ENCODE measurements around the gene GABPB1.

GABPB1 gene

DNA sequence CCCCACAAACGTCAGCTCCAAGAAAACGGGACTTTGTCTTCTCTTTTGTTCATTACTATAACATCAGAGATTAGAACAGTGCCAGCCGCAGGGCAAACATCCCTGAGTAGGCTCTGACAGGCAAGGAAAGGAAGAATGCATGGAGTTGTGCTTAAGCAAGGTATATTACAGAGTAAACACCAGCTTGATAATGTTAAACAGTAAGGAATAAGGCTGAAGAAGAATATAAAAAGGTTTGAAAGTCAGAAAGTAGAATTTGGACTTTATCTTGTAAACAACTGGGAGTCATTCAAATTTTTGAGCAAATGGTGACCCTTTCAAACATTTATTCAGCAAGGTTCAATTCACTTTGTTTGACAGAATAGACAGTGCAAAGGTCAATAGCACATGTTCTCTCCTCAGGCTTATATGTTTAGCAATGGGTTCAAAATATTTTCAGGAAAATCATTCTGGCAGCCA lies 11.0 kb downstream of the GABPB1 start:
- DNase-seq (ENCODE audit: low read depth): no peak

DNA sequence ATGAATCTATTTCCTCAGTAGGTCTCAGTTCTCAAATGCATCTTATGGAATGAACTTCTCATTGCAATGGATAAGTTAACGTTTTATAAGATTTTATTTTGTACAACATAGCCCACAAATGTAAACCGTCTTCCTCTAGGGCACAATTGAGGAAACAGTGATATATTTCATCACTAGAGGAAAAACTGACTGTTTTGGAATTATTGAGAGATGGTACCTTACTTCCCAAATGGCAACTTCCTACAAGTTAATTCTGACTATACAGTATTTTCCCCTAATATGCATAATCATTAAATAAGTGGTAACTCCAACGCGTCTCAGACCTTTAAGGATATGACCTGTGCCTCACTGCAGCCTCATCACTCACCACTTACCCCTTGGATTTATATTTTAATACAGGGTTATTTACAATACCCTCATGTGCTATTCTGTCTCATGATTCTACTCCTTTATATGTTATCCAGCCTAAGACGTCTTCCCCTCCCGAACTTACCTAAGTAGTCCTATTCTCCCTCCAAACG lies 13.3 kb downstream of the GABPB1 start:
- no peak for DNase-seq (ENCODE audit: low read depth)

DNA sequence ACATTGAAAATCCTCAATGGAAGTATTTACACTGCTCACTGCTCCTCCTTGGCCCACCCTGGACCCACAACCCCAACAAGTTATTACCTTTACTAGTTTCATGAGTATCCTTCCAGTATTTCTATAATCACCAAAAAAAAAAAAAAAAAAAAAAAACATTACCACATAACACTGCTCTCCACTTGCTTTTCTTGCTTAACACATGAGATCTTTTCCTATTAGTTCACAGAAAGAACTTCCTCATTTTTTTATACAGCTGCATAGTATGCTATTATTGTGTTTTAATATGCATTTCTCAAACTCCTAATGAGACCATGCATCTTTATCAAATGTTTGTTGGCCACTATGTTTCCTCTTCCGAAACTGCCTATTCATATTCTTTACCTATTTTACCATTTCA lies 14.6 kb downstream of the GABPB1 start:
- no peak for DNase-seq (ENCODE audit: low read depth)

DNA sequence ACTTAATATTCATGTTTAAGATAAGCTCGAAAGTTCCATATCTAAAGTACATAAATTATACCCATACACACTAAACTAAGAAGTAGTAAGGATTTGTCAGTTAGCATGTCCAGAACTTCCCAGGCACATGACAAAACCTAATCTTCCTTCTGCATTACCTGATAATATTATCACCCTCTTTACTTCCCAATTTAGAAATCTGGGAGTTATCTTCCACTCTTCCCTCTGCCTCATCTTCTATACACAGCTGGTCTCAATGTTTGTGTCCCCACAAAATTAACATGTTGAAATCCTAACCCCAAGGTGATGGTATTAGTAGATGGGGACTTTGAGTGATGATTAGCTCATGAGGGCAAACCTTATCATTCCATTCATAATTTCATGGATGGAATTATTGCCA lies 15.3 kb downstream of the GABPB1 start:
- DNase-seq (ENCODE audit: low read depth): no peak

DNA sequence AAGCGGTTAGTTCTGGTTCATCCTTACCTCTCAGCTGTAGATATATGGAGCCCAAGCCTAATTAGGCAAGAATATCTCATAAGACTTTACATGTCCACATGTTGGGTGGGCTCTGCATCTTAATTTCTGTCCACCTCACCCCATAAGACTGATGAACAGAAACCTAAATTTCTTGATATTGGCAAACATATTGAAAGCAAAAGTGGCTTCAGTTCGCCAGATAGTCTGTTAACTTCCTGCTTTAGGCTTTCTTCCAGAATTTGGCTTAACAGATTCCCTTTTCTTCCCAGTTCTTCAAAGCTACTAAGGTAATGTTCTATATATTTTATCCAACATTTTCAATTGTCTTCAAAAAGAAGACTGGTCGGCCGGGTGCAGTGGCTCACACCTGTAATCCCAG lies 19.7 kb downstream of the GABPB1 start:
- no peak for DNase-seq (ENCODE audit: low read depth)

DNA sequence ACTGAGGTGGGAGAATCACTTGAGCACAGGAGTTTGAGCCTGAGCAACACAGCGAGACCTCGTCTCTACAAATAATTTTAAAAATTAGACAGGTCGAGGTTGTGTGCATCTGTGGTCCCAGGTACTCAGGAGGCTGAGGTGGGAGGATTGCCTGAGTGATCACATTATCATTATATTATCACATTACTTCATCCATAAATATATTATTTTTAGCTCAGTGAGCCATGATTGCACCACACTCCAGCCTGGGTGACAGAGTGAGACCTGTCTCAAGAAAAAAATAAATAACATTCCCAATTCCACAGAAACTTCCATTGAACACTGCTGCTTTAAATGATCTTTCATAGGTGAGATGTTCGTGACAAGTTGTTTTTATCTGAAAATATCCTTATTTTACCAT lies 21.8 kb downstream of the GABPB1 start:
- DNase-seq (ENCODE audit: low read depth): no peak

DNA sequence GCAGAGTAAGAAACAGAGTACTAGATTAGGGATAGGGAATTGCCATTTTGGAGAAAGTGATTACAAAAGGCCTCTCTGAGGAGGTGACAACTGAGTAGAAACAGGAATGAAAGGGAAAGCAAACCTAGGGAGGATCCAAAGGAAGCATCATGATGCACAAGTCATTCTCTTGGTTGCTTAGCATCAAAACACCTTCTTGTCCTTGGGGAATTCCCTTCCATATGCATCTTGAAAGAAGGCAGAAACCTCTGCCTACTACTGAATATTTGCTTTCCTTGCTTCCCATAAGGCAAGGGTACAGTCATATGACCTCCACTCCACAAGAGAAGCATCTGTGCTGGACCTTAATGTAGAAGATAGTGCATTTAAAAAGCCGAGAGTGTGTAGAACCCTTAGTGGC lies 24.1 kb downstream of the GABPB1 start:
- DNase-seq (ENCODE audit: low read depth): no peak

DNA sequence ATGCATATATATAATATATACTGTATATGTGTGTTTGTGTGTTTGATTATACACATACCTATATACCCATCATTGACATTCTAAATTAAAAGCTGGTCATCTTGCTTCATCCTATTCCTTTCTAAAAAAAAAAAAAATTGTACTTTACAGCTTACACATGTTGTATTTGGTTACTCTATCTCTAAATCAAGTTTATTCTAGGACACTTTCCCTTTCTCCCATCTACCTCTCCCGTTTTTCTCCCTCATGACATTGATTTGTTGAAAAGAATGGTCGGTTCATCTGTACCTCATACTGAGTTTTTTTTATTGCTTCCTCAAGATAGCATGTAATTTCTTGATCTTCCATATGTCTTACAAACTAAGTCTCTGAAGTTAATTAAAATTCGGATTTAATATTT lies 26.9 kb downstream of the GABPB1 start:
- DNase-seq (ENCODE audit: low read depth): no peak

DNA sequence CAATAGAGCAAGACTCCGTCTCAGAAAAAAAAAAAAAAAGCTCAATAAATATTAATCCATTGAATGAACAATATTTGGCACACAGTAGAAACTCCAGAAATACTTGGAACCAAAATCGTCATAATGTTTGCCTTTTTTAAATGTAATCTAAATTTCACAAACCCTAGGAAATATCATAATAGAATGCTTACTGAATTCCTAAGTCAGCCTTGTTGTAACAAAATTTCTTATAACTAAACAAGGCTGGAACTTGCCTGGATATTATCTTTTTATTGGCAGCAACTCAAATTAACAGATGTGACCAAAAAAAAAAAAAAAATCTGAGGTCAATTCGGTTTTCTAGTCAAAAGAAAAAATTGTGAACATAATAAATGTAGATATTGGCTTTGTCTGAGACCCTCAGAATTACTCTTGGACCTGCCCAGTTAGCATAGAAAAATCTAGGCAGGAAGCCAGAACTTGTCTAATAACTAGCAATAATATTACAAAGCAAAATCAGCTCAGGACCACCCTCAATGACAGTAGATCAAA lies 33.3 kb downstream of the GABPB1 start:
- no peak for DNase-seq (ENCODE audit: low read depth)

DNA sequence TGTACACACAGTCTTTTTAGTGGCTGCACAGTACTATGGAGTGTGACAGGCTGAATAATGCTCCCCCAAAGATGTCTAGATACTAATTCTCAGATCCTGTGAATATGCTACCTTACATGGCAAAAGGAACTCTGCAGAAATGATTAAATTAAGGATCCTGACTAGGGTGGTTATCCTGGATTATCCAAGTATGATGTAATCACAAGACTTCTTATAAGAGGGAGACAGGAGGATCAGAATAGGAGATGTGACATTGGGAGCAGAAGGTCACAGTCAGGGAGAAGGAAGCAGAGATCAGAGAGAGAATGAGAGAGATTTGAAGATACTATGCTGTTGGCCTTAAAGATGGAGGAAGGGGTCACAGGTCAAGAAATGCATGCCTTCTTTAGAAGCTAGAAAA lies 34.5 kb downstream of the GABPB1 start:
- no peak for DNase-seq (ENCODE audit: low read depth)

DNA sequence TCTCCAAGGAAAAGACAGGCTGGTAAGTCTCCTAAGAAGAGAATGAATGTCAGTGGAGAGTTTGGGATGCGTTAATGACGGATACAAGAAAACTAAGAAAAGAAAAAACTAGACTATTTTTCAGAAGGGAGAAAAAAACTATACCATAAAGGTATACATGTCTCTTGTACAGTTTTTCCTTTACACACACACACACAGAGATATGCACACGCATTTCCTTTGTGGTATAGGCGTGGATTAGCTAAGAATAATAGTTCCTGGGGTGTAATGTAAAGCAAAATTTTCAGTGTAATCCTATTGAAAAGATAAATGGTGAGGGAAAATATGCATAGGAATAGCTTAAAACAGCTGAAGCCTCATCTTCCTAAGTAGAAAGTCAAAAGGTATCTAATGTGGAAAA lies 36.3 kb downstream of the GABPB1 start:
- DNase-seq (ENCODE audit: low read depth): no peak

DNA sequence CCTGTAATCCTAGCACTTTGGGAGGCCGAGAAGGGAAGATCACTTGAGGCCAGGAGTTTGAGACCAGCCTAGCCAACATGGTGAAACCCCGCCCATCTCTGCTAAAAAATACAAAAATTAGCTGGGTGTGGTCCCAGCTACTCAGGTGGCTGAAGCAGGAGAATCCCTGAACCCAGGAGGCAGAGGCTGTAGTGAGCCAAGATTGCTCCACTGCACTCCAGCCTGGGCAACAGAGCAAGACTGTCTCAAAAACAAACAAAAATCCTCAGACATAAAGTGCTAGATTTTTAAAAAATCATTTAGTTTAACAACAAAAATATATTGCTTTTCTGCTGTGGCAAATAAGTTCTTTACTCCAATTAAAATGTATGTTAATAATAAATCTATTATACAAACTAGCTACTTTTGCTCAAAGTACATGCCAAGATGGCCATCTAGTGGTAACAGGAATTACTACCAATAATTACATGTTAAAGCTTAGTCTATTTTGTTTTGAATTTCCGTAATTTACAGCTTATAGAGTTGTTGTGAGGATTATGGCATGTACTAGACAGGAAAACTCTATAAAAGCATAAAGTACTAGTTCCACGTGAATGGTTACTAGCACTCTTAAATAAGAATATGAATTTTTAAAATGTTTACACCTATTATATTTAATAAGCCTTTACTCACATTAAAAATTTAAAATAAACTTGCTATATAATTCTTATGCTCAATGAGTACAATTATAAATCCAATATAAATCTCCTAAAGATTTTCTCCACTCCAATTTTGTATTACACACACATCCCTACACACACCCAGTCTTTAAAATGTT lies 39.0 kb downstream of the GABPB1 start:
- DNase-seq (ENCODE audit: low read depth): no peak

DNA sequence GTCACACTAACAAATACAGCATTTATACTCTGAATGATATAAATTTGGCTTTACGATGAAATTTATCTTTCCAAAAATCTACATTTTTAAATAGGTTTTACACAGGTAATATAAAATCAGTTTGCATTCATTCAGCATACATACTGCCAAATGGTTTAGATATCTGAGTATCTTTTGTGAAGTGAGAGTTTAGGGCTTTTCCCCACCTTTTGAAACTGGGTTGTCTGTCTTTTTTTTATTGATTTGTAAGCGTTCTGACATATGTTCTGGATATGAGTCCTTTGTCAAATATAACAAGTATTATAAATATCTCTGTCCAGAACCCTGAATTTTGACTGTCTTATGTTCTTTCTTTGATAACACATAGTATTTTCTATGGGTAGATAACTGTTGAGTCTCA lies 42.4 kb downstream of the GABPB1 start:
- no peak for DNase-seq (ENCODE audit: low read depth)

DNA sequence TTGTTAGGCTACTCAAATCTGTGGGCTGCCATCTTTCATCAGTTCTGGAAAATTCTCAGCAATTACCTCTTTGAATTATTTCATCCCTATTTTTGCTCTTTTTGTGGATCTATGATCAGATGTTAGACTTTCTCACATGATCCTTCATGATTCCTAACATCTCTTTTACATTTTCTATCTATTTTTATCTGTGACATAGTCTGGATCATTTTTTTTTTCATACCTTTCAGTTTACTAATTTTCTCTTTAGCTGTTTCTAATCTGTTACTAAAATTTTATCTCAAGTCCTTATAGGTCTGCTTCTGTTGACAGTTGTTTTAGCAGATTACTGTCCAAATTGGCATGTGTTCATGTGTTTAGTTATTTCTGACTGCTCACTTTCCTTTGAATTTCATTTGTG lies 47.2 kb downstream of the GABPB1 start:
- no peak for DNase-seq (ENCODE audit: low read depth)

DNA sequence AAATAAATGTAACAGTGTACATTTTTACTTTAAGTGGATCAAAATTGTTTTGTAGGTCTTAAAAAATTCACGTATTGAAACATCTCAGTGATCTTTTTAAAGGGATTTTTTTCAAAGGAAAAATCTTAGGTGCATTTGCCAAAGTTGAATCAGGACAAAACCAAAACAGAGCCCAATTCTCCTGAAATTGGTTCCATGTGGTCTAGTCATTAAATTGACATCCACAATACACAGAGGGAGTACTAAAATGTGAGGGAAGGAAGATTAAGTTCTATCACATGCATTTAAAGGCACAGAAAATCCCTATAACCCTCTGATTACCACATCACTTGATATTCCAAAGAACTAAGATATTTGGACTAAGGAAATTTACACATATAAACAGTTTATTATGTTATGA lies 50.2 kb downstream of the GABPB1 start:
- DNase-seq (ENCODE audit: low read depth): no peak

DNA sequence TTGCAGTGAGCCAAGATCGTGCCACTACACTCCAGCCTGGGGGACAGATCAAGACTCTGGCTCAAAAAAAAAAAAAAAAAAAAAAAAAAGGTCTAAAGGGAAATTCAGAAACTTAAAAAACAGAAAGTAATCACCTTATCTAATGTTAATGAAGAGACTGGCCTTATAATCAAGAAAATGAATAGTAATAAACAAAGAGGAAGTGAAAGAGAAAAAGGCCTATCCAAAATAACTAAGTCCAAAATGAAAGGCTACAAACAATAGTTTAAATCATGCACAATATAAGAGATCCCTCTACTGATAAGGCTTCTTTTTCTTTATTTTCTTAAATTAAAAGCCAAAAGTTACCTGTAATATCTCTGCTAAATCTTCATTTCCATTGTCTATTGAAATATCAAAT lies 52.4 kb downstream of the GABPB1 start:
- no peak for DNase-seq (ENCODE audit: low read depth)

DNA sequence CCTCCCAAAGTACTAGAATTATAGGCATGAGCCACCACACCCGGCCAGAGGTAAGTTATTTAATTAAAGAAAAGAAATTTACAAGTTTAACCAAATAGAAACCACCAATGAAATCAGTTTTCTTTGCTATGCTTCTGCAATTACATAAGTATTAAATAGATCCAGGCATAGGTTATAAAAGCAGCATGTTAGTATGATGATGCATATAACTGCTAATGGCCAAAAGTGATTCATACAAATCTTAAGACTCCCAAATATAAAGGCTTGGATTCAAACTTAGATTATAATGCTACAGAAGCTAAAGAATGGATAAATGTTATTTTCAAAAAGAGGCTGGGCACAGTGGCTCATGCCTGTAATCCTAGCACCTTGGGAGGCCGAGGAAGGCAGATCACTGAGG lies 56.7 kb downstream of the GABPB1 start:
- no peak for DNase-seq (ENCODE audit: low read depth)

DNA sequence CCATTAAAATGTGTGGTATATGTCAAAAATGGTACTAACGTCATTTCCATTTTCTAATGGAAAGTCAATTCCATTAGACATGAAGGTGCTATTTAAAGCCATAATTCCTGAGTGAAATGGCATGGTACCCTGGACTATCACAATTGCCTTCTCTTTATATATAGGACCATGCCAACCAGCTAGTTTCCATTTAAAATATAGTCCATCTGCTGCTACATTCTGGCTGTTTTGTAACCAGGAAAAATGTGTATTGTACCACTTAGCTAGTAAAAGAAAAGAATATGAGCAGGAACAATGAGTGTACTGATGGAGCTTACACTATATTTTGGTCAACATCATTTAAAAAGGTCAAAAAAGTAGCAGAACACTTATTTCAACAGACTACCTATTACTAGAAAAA lies 59.0 kb downstream of the GABPB1 start:
- DNase-seq (ENCODE audit: low read depth): no peak

DNA sequence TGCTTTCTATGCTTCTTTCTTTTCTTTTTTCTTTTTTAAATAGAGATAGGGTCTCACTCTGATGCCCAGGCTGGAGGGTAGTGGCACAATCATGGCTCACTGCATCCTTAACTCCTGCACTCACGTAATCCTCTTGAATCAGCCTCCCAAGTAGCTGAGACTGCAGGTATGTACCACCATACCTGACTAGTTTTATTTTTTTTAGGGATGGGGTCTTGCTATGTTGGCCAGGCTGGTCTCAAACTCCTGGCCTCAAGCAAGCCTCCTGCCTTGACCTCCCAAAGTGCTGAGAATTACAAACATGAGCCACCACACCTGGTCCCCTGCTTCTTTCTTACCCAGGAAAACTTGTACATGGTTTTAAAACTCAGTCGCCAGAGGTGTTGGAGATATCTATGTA lies 65.2 kb downstream of the GABPB1 start:
- no peak for DNase-seq (ENCODE audit: low read depth)

DNA sequence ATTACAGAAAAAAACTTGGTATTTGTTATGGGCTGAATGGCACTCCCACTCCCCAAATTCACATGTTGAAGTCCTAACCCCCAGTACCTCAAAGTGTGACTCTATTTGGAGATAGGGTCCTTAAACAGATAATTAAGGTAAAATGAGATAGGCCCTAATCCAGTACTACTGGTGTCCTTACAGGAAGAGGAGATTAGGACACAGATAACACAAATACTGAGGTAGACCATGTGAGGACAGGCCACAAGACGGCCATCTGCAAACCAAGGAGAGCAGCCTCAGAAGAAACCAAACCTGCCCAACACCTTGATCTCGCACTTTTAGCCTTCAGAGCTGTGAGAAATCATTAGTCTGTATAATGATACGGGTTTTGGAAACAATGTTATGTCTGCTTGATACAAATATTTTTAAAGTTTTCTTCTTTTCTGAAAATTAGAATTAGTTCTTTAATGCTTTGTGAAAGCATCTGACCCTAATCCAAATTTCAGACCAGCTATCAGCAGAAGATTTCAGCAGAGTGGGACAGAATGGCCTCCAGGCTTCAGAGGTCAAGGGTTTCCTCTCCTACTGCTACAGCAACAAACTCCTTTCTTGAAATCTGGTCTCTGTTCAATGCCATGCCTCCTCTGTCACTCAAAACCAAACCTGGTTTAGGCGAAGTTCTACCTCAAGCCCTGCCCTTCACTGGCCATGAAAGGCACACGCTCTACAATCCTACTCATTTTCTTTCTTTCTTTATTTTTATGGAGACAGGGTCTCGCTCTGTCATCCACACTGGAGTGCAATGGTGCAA lies 67.5 kb downstream of the GABPB1 start:
- DNase-seq (ENCODE audit: low read depth): no peak

DNA sequence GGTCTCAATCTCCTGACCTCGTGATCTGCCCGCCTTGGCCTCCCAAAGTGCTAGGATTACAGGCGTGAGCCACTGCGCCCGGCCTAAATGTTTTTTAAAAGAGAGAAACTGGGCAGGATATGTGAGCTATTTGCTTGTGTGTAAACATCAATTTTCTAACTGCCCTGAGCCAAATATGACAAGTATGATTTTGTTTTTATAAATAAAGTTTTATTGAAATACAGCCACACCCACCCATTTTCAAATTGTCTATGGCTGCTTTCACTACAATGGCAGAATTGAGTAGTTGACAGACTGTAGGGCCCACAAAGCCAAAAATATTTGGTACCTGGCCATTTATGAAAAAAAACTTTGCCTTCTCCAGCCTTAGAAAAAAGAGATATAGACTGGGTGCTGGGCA lies 73.6 kb downstream of the GABPB1 start:
- no peak for DNase-seq (ENCODE audit: low read depth)

DNA sequence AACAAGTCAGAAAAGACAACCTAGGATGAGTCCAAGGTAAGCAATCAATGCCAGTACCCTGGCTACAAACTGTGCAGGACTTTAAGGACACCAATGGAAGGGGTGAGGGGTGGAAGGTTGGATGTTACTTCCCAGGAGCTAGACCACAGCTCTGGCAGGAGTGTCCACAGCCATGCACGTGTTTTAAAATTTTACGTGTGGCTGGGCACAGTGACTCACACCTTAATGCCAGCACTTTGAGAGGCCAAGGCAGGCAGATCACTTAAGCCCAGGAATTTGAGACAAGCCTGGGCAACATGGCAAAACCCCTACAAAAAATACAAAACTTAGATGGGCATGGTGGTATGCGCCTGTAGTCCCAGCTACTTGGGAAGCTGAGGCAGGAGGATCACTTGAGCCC lies 74.7 kb downstream of the GABPB1 start:
- DNase-seq (ENCODE audit: low read depth): no peak

DNA sequence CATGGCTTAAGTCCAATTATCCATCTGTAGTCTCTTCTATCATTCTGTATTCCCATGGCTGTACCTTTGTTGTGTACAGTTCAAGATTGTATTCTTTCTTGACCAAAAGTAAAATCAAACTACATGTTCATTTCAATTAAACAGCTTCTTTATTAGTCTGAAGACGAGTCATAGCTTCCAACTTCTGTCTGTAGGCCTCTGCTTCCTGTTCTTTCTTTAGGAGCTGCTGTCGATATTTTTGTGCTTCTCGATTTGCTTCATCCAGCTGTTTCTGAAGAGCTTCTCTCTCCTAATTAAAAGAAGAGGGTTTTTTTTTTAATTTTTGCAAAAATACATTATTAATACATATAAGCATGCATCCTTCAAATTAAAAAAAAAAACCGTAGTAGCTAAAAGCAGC lies 76.5 kb downstream of the GABPB1 start:
- DNase-seq (ENCODE audit: low read depth): no peak
